ENCODE measurements around the gene LSP1. TPM values are rescaled to one million over a fixed set of nuclear protein-coding genes. Genes with fewer than 3 reads are reported as not detected.
"Not testable (repeated sequence)": the region's sequence is repeated elsewhere in the genome, so short reads cannot be mapped to it uniquely, and the experiment has no call there.

Gene LSP1
- total RNA-seq, 2 donors from 2014 or later, result 328 to 423 TPM

GRCh38 chr11:1868056-1868635 is 15.3 kb downstream of the LSP1 start:
- peak overlapping the region; percentile 22 for H3K4me3 Mint-ChIP-seq
- peaks cover 40% of the 10 kb centered on the region for H3K36me3 Mint-ChIP-seq (ENCODE audit: low read depth)
- ATAC-seq (replicated peaks), result no peak
- peaks cover 27% of the 10 kb centered on the region for H3K4me1 Mint-ChIP-seq
- H3K27me3 Mint-ChIP-seq, result no peaks in the 10 kb centered on the region
- no peaks in the 10 kb centered on the region for H3K9me3 Mint-ChIP-seq
- no peak overlapping the region for H3K27ac Mint-ChIP-seq

- Mint-ChIP-seq H3K4me3 (peak overlapping the region; percentile 60), H3K36me3 (ENCODE audit: low read depth) (peaks cover 40% of the 10 kb centered on the region), H3K4me1 (peaks cover 27% of the 10 kb centered on the region), H3K9me3 (no peaks in the 10 kb centered on the region), H3K27me3 (no peaks in the 10 kb centered on the region), H3K27ac (peak overlapping the region; percentile 67)
- no peak for ATAC-seq (replicated peaks)
These were observed 15.9 kb downstream of the LSP1 start for GRCh38 chr11:1868636-1869291.

GRCh38 chr11:1869427-1870325 is 16.8 kb downstream of the LSP1 start:
- Mint-ChIP-seq H3K27ac (peak overlapping the region; percentile 67), H3K27me3 (no peaks in the 10 kb centered on the region), H3K4me3 (peak overlapping the region; percentile 60), H3K36me3 (ENCODE audit: low read depth) (peaks cover 32% of the 10 kb centered on the region), H3K9me3 (no peaks in the 10 kb centered on the region), H3K4me1 (peaks cover 27% of the 10 kb centered on the region)
- no peak for ATAC-seq (replicated peaks)

- ATAC-seq (replicated peaks), result no peak
- Mint-ChIP-seq H3K27ac (peak overlapping the region; percentile 67), H3K4me3 (peak overlapping the region; percentile 60), H3K36me3 (ENCODE audit: low read depth) (peaks cover 32% of the 10 kb centered on the region), H3K9me3 (no peaks in the 10 kb centered on the region), H3K4me1 (peaks cover 28% of the 10 kb centered on the region), H3K27me3 (no peaks in the 10 kb centered on the region)
These were observed 17.4 kb downstream of the LSP1 start for GRCh38 chr11:1870326-1870696.

- peaks cover 25% of the 10 kb centered on the region for H3K4me1 Mint-ChIP-seq
- peak; percentile 64 for ATAC-seq (replicated peaks)
- H3K36me3 Mint-ChIP-seq (ENCODE audit: low read depth), result peaks cover 26% of the 10 kb centered on the region
- H3K27ac Mint-ChIP-seq, result peak overlapping the region; percentile 67
- H3K27me3 Mint-ChIP-seq, result no peaks in the 10 kb centered on the region
- no peaks in the 10 kb centered on the region for H3K9me3 Mint-ChIP-seq
- peak overlapping the region; percentile 60 for H3K4me3 Mint-ChIP-seq
These were observed 18.0 kb downstream of the LSP1 start for GRCh38 chr11:1870721-1871466.

- Mint-ChIP-seq H3K9me3 (no peaks in the 10 kb centered on the region), H3K4me1 (peaks cover 25% of the 10 kb centered on the region), H3K36me3 (ENCODE audit: low read depth) (peaks cover 23% of the 10 kb centered on the region), H3K4me3 (no peak overlapping the region), H3K27me3 (no peaks in the 10 kb centered on the region), H3K27ac (peak overlapping the region; percentile 67)
- ATAC-seq (replicated peaks), result no peak
These were observed 18.6 kb downstream of the LSP1 start for GRCh38 chr11:1871531-1871930.

- Mint-ChIP-seq H3K4me3 (no peak overlapping the region), H3K27me3 (no peaks in the 10 kb centered on the region), H3K36me3 (ENCODE audit: low read depth) (peaks cover 23% of the 10 kb centered on the region), H3K9me3 (no peaks in the 10 kb centered on the region), H3K27ac (peak overlapping the region; percentile 30), H3K4me1 (peaks cover 25% of the 10 kb centered on the region)
- no peak for ATAC-seq (replicated peaks)
These were observed 19.5 kb downstream of the LSP1 start for GRCh38 chr11:1872267-1872985.

GRCh38 chr11:1873048-1873812 is 20.3 kb downstream of the LSP1 start:
- no peaks in the 10 kb centered on the region for H3K27me3 Mint-ChIP-seq
- no peak for ATAC-seq (replicated peaks)
- H3K9me3 Mint-ChIP-seq, result no peaks in the 10 kb centered on the region

GRCh38 chr11:1873813-1874150 is 20.9 kb downstream of the LSP1 start:
- H3K36me3 Mint-ChIP-seq (ENCODE audit: low read depth), result peaks cover 23% of the 10 kb centered on the region
- not testable (repeated sequence) for H3K27ac Mint-ChIP-seq
- H3K4me1 Mint-ChIP-seq, result peaks cover 25% of the 10 kb centered on the region

More at GRCh38 chr11:1873048-1873812, 20.3 kb downstream of the LSP1 start:
- Mint-ChIP-seq H3K4me1 (peaks cover 25% of the 10 kb centered on the region), H3K4me3 (no peak overlapping the region), H3K27ac (peak overlapping the region; percentile 30), H3K36me3 (ENCODE audit: low read depth) (peaks cover 23% of the 10 kb centered on the region)

GRCh38 chr11:1874441-1875092 is 21.7 kb downstream of the LSP1 start:
- ATAC-seq (replicated peaks); H3K9me3 Mint-ChIP-seq; H3K27ac Mint-ChIP-seq; H3K4me3 Mint-ChIP-seq; H3K27me3 Mint-ChIP-seq: not testable (repeated sequence)
- peaks cover 16% of the 10 kb centered on the region for H3K36me3 Mint-ChIP-seq (ENCODE audit: low read depth)
- H3K4me1 Mint-ChIP-seq, result peaks cover 17% of the 10 kb centered on the region

More at GRCh38 chr11:1873813-1874150, 20.9 kb downstream of the LSP1 start:
- H3K4me3 Mint-ChIP-seq; ATAC-seq (replicated peaks); H3K27me3 Mint-ChIP-seq; H3K9me3 Mint-ChIP-seq: not testable (repeated sequence)

- Mint-ChIP-seq H3K9me3 (no peaks in the 10 kb centered on the region), H3K27ac (no peak overlapping the region), H3K36me3 (ENCODE audit: low read depth) (peaks cover 15% of the 10 kb centered on the region), H3K4me3 (no peak overlapping the region), H3K27me3 (no peaks in the 10 kb centered on the region), H3K4me1 (peaks cover 13% of the 10 kb centered on the region)
- no peak for ATAC-seq (replicated peaks)
These were observed 22.4 kb downstream of the LSP1 start for GRCh38 chr11:1875093-1875850.

- H3K27me3 Mint-ChIP-seq; ATAC-seq (replicated peaks); H3K36me3 Mint-ChIP-seq (ENCODE audit: low read depth); H3K4me3 Mint-ChIP-seq; H3K27ac Mint-ChIP-seq; H3K4me1 Mint-ChIP-seq; H3K9me3 Mint-ChIP-seq: not testable (repeated sequence)
These were observed 23.0 kb downstream of the LSP1 start for GRCh38 chr11:1875851-1876301.

Data from activated T-helper 17 cell treated with anti-CD3 and anti-CD28 coated beads, Interleukin-2, amount 50 U/mL, for 72 hours (primary cell).